GM23338 (cell line): ENCODE measurements around the gene ADAMTS13. TPM values are rescaled to one million over a fixed set of nuclear protein-coding genes. Genes with fewer than 3 reads are reported as not detected.

Source experiments
- ATAC-seq: fragments of 200-7000 bp; cut with Tn5 transposase; 3 replicates; pipeline ENCODE4 v1.9.1; 2020
- DNase-seq: peaks from one replicate; pipeline ENCODE4 v3.0.0-alpha.2; 2015; ENCODE audit warnings: low spot score
- H2AFZ ChIP-seq: fragments of 200-600 bp; sonication (generic); 2 replicates; pipeline ENCODE4 v1.8.0; 2016; ENCODE audit warnings: antibody characterized with exemption, mild to moderate bottlenecking, moderate library complexity
- H3F3A ChIP-seq: fragments of 200-600 bp; sonication (generic); replicated peaks from 2 replicates; pipeline ENCODE4 v1.8.0; 2017; ENCODE audit warnings: antibody characterized with exemption, mixed run types, low read depth
- H3K27ac ChIP-seq: fragments of 200-600 bp; sonication (generic); 2 replicates; pipeline ENCODE4 v1.6.1; 2016; ENCODE audit warnings: low read depth
- H3K27me3 ChIP-seq: fragments of 200-600 bp; sonication (generic); 2 replicates; pipeline ENCODE4 v1.8.0; 2016; ENCODE audit warnings: mild to moderate bottlenecking, mixed run types, moderate library complexity; ENCODE audit not compliant: insufficient read depth
- H3K36me3 ChIP-seq: fragments of 200-600 bp; sonication (generic); 2 replicates; pipeline ENCODE4 v1.8.0; 2016; ENCODE audit warnings: mild to moderate bottlenecking; ENCODE audit not compliant: insufficient read depth
- H3K4me1 ChIP-seq: fragments of 200-600 bp; sonication (generic); 2 replicates; pipeline ENCODE4 v1.8.0; 2016; ENCODE audit warnings: mild to moderate bottlenecking, moderate library complexity; ENCODE audit not compliant: insufficient read depth
- H3K4me2 ChIP-seq: fragments of 200-600 bp; sonication (generic); 2 replicates; pipeline ENCODE4 v1.7.1; 2017; ENCODE audit warnings: mixed run types
- H3K4me3 ChIP-seq: fragments of 200-600 bp; sonication (generic); 2 replicates; pipeline ENCODE4 v1.6.1; 2016; ENCODE audit warnings: mixed run types
- H3K79me2 ChIP-seq: fragments of 200-600 bp; sonication (generic); replicated peaks from 2 replicates; pipeline ENCODE4 v1.8.0; 2017; ENCODE audit warnings: mild to moderate bottlenecking; ENCODE audit not compliant: insufficient read depth
- H3K9me2 ChIP-seq: fragments of 200-600 bp; sonication (generic); 2 replicates; pipeline ENCODE4 v1.8.0; 2017; ENCODE audit not compliant: insufficient read depth
- H4K20me1 ChIP-seq: fragments of 200-600 bp; sonication (generic); replicated peaks from 2 replicates; pipeline ENCODE4 v1.8.0; 2017; ENCODE audit warnings: mild to moderate bottlenecking; ENCODE audit not compliant: insufficient read depth
- H3K27ac Mint-ChIP-seq: 2 replicates; pipeline ENCODE4 v1.8.0; 2020; ENCODE audit warnings: inconsistent platforms, mild to moderate bottlenecking, moderate library complexity, mixed read lengths
- H3K27me3 Mint-ChIP-seq: 3 replicates; pipeline ENCODE4 v1.8.0; 2022; ENCODE audit warnings: low read depth, mild to moderate bottlenecking, moderate library complexity, mixed read lengths, inconsistent platforms; ENCODE audit not compliant: insufficient read depth, poor library complexity
- H3K36me3 Mint-ChIP-seq: 3 replicates; pipeline ENCODE4 v1.8.0; 2021; ENCODE audit warnings: low read depth, mild to moderate bottlenecking, inconsistent platforms, moderate library complexity, mixed read lengths
- H3K4me1 Mint-ChIP-seq: 3 replicates; pipeline ENCODE4 v1.8.0; 2020; ENCODE audit warnings: mild to moderate bottlenecking, inconsistent platforms, mixed read lengths
- H3K4me3 Mint-ChIP-seq: 3 replicates; pipeline ENCODE4 v1.8.0; 2021; ENCODE audit warnings: moderate library complexity, mild to moderate bottlenecking, inconsistent platforms, mixed read lengths
- H3K9me3 Mint-ChIP-seq: 3 replicates; pipeline ENCODE4 v1.8.0; 2020; ENCODE audit warnings: moderate library complexity, mild to moderate bottlenecking, inconsistent platforms, mixed read lengths
- CREB1 ChIP-seq: fragments of 250-450 bp; sonication (Bioruptor Pico); IDR thresholded peaks from 2 replicates; pipeline ENCODE4 v1.5.0; 2020; ENCODE audit warnings: low read depth, mild to moderate bottlenecking, moderate library complexity
- CTCF ChIP-seq, 2 experiments: fragments of 200-600 bp in 1 of 2; sonication (generic) in 1 of 2; conservative IDR thresholded peaks; 2 replicates each; pipeline versions ENCODE4 v1.5.1 to v1.6.1; 2016 to 2017; ENCODE audit warnings: antibody characterized with exemption in 2 of 2, low read depth in 2 of 2, mild to moderate bottlenecking in 2 of 2, moderate library complexity in 1 of 2
- ETS1 ChIP-seq: IDR thresholded peaks from 2 replicates; pipeline ENCODE4 v1.6.1; 2016; ENCODE audit warnings: antibody characterized with exemption
- EZH2 ChIP-seq: fragments of 200-600 bp; sonication (generic); IDR thresholded peaks from one replicate; pipeline ENCODE4 v1.8.0; 2017; ENCODE audit warnings: antibody characterized with exemption, mild to moderate bottlenecking, low read depth; ENCODE audit not compliant: unreplicated experiment
- EZH2phosphoT487 ChIP-seq: fragments of 200-600 bp; sonication (generic); IDR thresholded peaks from one replicate; pipeline ENCODE4 v1.8.1; 2018; ENCODE audit warnings: antibody characterized with exemption; ENCODE audit not compliant: unreplicated experiment
- NANOG ChIP-seq: IDR thresholded peaks from 2 replicates; pipeline ENCODE4 v1.6.1; 2016; ENCODE audit warnings: antibody characterized with exemption, borderline replicate concordance
- POLR2AphosphoS5 ChIP-seq: IDR thresholded peaks from 2 replicates; pipeline ENCODE4 v1.6.1; 2016; ENCODE audit warnings: antibody characterized with exemption, low read depth
- REST ChIP-seq: IDR thresholded peaks from one replicate; pipeline ENCODE4 v1.6.1; 2018; ENCODE audit warnings: antibody characterized with exemption; ENCODE audit not compliant: unreplicated experiment
- ZNF114 ChIP-seq: fragments of 250-450 bp; sonication (Bioruptor Pico); IDR thresholded peaks from 2 replicates; pipeline ENCODE4 v1.5.0; 2020; ENCODE audit warnings: mild to moderate bottlenecking, moderate library complexity
- ZNF331 ChIP-seq: fragments of 250-450 bp; sonication (Bioruptor Pico); IDR thresholded peaks from 2 replicates; pipeline ENCODE4 v1.5.0; 2020; ENCODE audit warnings: low read depth, mild to moderate bottlenecking, moderate library complexity
- ZNF462 ChIP-seq: fragments of 250-450 bp; sonication (Bioruptor Pico); IDR thresholded peaks from 2 replicates; pipeline ENCODE4 v1.5.0; 2020; ENCODE audit warnings: mild to moderate bottlenecking, moderate library complexity
- polyA plus RNA-seq: library from polyadenylated mRNA; unstranded; fragments of >200 nt; fragmentation: Nextera tagmentation; extraction: Ambion mirVana; gene quantifications from 2 replicates; pipeline ENCODE4 v1.2.1, GENCODE V29; 2016
- total RNA-seq: library from RNA; depleted of rRNA; stranded (reverse); fragments of >200 nt; shearing (Covaris generic); gene quantifications from 2 replicates; pipeline ENCODE4 v1.2.3, GENCODE V29; 2014

Gene ADAMTS13
- total and polyA plus RNA-seq, 2 experiments from 2014 or later = 6.0 TPM

GRCh38 chr9:133478851-133479711 lies 56.9 kb downstream of the ADAMTS13 start, which contains the start of gene SLC2A6:
SLC2A6 (minus strand) TSS chr9:133479099; CDS start chr9:133479059, 40 bp downstream.
- Histone ChIP-seq H3F3A (0 out of 2 replicates have a peak, but pooled peaks cover 2% of the 10 kb centered on the region), H2AFZ (peak within 1 kb of the TSS; percentile 92), H4K20me1 (no peaks in the 10 kb centered on the region; the same call in 1 of the 2 replicates), H3K36me3 (no peaks in the 10 kb centered on the region), H3K9me2 (no peaks in the 10 kb centered on the region), H3K27ac (peak within 1 kb of the TSS; percentile 67; the same call in 1 of the 2 replicates), H3K4me3 (peak within 1 kb of the TSS; percentile 85), H3K27me3 (no peaks in the 10 kb centered on the region), H3K4me1 (peaks cover 8% of the 10 kb centered on the region), H3K79me2 (peaks cover 16% of the 10 kb centered on the region), H3K4me2 (peak within 1 kb of the TSS; percentile 96)
- TF ChIP-seq NANOG = no peak
- TF ChIP-seq CTCF (conservative IDR thresholded peaks at IDR 0.05; ENCODE audit: low read depth in 2 of 2) = no peak
- no peak for TF ChIP-seq EZH2phosphoT487
- TF ChIP-seq ZNF462 (CRISPR knock-in tag) = no peak
- peak; percentile 80 for TF ChIP-seq POLR2AphosphoS5
- TF ChIP-seq ZNF331 (CRISPR knock-in tag) = no peak
- no peak for TF ChIP-seq ETS1
- TF ChIP-seq EZH2 = peak; percentile 52
- no peak for TF ChIP-seq ZNF114 (CRISPR knock-in tag)
- TF ChIP-seq CREB1 = 0 out of 2 replicates have a peak, but pooled peaks have one; percentile 41
- TF ChIP-seq REST = no peak
- peak; percentile 96 for DNase-seq
- no peak within 1 kb of the TSS for H3K27ac Mint-ChIP-seq
- H3K27me3 Mint-ChIP-seq = peaks cover 3% of the 10 kb centered on the region
- peaks cover 2% of the 10 kb centered on the region; the same call in 2 of the 3 replicates for H3K36me3 Mint-ChIP-seq
- H3K9me3 Mint-ChIP-seq = no peaks in the 10 kb centered on the region
- peak within 1 kb of the TSS; percentile 79 for H3K4me3 Mint-ChIP-seq
- peaks cover 8% of the 10 kb centered on the region for H3K4me1 Mint-ChIP-seq
- ATAC-seq = peak; percentile 97
